Nephron (organoid): Measurements from ENCODE around the gene ARL4D.

Experiments
- H3K27ac Mint-ChIP-seq, 3 experiments: 2 replicates each; pipeline ENCODE4 v1.8.0; 2020; ENCODE audit warnings: mixed read lengths in 3 of 3, mild to moderate bottlenecking in 2 of 3, moderate library complexity in 1 of 3
- H3K27me3 Mint-ChIP-seq: 2 replicates; pipeline ENCODE4 v1.8.0; 2021; ENCODE audit warnings: low read depth, mild to moderate bottlenecking, moderate library complexity, mixed read lengths
- H3K36me3 Mint-ChIP-seq: 2 replicates; pipeline ENCODE4 v1.8.0; 2020; ENCODE audit warnings: low read depth, mixed read lengths
- H3K4me1 Mint-ChIP-seq: 2 replicates; pipeline ENCODE4 v1.8.0; 2020; ENCODE audit warnings: mixed read lengths
- H3K4me3 Mint-ChIP-seq, 3 experiments: 2 replicates each; pipeline ENCODE4 v1.8.0; 2020; ENCODE audit warnings: mild to moderate bottlenecking in 3 of 3, mixed read lengths in 3 of 3, moderate library complexity in 2 of 3
- H3K9me3 Mint-ChIP-seq: 2 replicates; pipeline ENCODE4 v1.8.0; 2020; ENCODE audit warnings: mixed read lengths
- TF ChIP-seq, protein P1 (sequence below), 3 experiments: fragments of 200-600 bp; sonication (generic); IDR thresholded peaks; one replicate each; pipeline ENCODE4 v1.5.0; 2021; ENCODE audit warnings: antibody characterized with exemption in 3 of 3; ENCODE audit not compliant: unreplicated experiment in 3 of 3

Gene ARL4D

DNA sequence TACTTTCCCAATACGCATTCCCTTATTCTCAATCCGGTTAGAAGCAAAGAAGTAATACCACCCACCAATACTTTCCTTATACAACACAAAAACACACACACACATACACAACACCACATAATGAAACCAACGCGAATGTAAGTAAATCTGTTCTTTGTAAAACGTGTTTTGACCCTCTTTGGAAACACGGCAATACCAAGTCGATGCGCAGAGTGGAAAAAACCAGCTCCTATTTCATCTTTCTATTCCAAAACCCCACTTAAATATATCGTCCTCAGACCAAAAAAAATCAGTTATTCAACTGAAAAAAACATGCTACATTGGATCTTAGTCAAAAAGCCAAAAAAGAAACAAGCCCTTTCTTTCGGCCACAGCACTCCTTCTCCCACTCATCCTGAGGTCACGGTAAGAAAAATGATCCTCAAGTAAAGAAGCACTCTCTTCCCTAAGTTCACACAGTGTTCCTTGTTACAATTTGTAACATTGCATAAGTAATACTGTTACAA lies 31.0 kb upstream of the ARL4D start:
- peaks cover 5% of the 10 kb centered on the region for H3K36me3 Mint-ChIP-seq
- peaks cover 3% of the 10 kb centered on the region for H3K27me3 Mint-ChIP-seq
- peak overlapping the region; percentile 100 for H3K27ac Mint-ChIP-seq
- peak overlapping the region; percentile 81 to 85 (median 84) for H3K4me3 Mint-ChIP-seq
- peaks cover 39% of the 10 kb centered on the region for H3K4me1 Mint-ChIP-seq
- TF ChIP-seq, protein P1, sequence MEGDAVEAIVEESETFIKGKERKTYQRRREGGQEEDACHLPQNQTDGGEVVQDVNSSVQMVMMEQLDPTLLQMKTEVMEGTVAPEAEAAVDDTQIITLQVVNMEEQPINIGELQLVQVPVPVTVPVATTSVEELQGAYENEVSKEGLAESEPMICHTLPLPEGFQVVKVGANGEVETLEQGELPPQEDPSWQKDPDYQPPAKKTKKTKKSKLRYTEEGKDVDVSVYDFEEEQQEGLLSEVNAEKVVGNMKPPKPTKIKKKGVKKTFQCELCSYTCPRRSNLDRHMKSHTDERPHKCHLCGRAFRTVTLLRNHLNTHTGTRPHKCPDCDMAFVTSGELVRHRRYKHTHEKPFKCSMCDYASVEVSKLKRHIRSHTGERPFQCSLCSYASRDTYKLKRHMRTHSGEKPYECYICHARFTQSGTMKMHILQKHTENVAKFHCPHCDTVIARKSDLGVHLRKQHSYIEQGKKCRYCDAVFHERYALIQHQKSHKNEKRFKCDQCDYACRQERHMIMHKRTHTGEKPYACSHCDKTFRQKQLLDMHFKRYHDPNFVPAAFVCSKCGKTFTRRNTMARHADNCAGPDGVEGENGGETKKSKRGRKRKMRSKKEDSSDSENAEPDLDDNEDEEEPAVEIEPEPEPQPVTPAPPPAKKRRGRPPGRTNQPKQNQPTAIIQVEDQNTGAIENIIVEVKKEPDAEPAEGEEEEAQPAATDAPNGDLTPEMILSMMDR (IDR thresholded peaks at IDR 0.05; ENCODE audit: unreplicated experiment in 3 of 3): no peak
- no peaks in the 10 kb centered on the region for H3K9me3 Mint-ChIP-seq

DNA sequence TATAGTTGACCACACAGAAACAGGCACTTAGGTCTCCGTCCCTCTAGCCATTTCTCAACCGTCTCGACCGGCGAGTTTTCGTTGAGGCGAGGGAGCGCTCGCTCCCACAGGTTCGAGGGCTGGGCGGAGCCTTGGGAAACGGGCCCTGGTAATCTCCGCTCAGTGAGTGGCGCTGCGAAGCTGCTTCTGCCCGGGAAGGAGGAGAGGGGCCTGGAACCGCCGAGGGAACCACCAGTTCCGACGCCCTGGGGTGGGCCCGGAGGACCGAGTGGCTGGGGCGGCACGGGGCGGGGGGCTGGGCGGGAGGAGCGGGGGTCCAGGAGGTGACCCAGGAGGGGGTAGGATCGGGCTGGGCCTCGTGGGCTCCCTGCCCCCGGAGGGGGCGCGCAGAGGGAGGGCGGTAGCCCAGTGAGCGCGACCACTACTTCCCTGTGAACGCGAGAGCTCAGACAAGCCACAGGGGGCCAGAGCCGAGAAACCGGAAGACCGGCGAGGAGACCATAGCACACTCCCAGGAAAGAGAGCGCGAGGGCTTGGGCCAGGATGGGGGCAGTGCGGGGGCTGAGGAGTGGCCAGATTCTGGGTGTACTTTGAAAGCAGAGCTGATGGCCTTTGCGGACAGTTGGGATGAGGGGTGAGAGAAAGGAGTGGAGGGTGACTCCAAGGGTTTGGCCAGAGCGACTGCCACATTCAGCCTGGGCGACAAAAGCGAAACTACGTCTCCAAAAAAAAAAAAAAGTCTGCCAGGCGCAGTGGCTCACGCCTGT lies 29.9 kb upstream of the ARL4D start:
- Mint-ChIP-seq H3K4me3 (peak overlapping the region; percentile 81 to 85 (median 84)), H3K27me3 (peaks cover 3% of the 10 kb centered on the region), H3K4me1 (peaks cover 39% of the 10 kb centered on the region), H3K36me3 (no peaks in the 10 kb centered on the region), H3K27ac (peak overlapping the region; percentile 100), H3K9me3 (no peaks in the 10 kb centered on the region)
- TF ChIP-seq, protein P1 (IDR thresholded peaks at IDR 0.05; ENCODE audit: unreplicated experiment in 3 of 3): no peak

DNA sequence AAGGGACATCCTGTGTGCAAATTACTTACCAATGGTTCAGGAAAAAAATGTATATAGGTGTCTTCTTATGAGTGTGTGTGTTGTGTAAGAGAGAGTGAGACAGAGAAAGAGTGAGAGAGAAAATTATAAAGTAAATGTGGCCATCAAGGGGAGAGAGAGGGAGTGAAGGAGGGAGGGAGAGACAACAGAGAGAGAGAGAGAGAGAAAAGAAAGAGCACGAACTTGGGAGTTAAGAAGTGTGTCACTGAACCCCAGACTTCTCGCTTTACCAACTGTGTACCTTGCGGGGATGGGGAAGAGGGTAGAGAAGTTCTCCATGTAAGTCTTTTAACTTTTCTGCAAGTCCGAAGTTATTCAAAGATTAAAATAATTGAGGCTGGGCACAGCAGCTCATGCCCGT lies 28.8 kb upstream of the ARL4D start:
- H3K9me3 Mint-ChIP-seq: no peaks in the 10 kb centered on the region
- H3K4me1 Mint-ChIP-seq: peaks cover 39% of the 10 kb centered on the region
- TF ChIP-seq, protein P1 (IDR thresholded peaks at IDR 0.05; ENCODE audit: unreplicated experiment in 3 of 3): no peak
- peaks cover 3% of the 10 kb centered on the region for H3K27me3 Mint-ChIP-seq
- peak overlapping the region; percentile 100 for H3K27ac Mint-ChIP-seq
- no peaks in the 10 kb centered on the region for H3K36me3 Mint-ChIP-seq
- peak overlapping the region in 2 of 3 experiments; percentile 20 to 79 for H3K4me3 Mint-ChIP-seq

DNA sequence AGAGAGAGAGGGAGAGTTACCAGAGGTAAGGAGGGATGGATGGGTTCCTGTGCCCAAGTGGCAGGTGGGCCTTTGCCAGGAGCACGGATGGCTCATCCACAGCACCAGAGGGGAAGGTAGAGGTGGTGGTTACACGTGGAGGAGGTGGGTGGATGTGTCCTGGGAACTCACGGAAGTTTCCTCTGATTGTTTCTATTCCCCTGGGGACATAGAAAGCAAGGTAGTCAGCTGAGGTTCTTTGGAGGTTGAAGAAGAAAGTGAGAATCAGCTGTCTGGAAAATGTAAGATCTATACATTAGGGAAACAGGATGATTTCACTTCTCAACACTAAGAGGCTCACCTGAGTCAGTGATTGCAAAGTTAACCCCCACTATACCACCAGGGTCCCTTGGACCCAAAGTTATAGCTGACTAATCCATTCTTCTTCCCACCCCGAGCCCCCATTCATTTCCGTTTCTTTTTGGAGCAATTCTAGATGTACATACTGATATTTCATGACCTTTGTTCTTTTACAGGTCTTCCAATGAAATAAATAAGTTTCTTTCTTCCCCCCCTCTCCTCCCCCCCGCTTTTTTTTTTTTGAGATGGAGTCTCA lies 27.5 kb upstream of the ARL4D start:
- Mint-ChIP-seq H3K4me3 (peak overlapping the region in 1 of 3 experiments; percentile 44), H3K36me3 (no peaks in the 10 kb centered on the region), H3K4me1 (peaks cover 30% of the 10 kb centered on the region), H3K27me3 (peaks cover 3% of the 10 kb centered on the region), H3K9me3 (no peaks in the 10 kb centered on the region), H3K27ac (peak overlapping the region in 2 of 3 experiments; percentile 29 to 78)
- TF ChIP-seq, protein P1 (IDR thresholded peaks at IDR 0.05; ENCODE audit: unreplicated experiment in 3 of 3): no peak

DNA sequence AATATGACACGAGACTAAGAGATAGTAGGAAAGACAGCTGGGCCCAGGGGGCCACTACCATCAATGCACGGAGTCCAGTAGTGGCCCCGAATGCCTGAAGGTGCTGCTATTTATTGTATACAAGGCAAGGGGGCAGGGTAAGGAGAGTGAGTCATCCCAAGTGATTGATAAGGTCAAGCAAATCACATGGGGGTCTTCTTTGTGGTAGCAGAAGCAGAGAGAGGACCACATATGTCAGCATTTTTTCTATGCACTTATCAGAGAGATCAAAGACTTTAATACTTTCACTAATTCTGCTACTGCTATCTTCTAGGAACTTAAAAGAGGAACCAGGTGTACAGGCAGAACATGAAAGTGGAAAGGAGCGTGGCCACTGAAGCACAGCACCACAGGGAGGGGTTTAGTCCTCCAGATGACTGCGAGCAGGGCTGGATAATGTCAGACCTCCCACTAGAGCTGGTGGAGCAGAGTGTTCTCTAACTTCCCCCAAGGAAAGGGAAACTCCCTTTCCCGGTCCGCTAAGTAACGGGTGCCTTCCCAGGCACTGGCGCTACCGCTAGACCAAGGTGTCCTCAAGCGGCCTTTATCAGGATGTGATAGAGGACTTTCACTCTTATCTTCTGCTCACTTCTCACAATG lies 26.4 kb upstream of the ARL4D start:
- H3K9me3 Mint-ChIP-seq: no peaks in the 10 kb centered on the region

More for the DNA sequence above, 26.4 kb upstream of the ARL4D start:
- H3K36me3 Mint-ChIP-seq: no peaks in the 10 kb centered on the region
- H3K4me1 Mint-ChIP-seq: peaks cover 23% of the 10 kb centered on the region
- H3K27me3 Mint-ChIP-seq: peaks cover 3% of the 10 kb centered on the region
- TF ChIP-seq, protein P1 (IDR thresholded peaks at IDR 0.05; ENCODE audit: unreplicated experiment in 3 of 3): no peak
- H3K27ac Mint-ChIP-seq: peak overlapping the region in 2 of 3 experiments; percentile 6 to 38
- H3K4me3 Mint-ChIP-seq: no peak overlapping the region
